ENCODE data around the gene INPP5A. TPM values are rescaled to one million over a fixed set of nuclear protein-coding genes. Genes with fewer than 3 reads are reported as not detected.

INPP5A gene
- total and polyA plus RNA-seq, 9 of the 15 experiments (the other 6 are each of a cell fraction or from before 2014, with no cell fraction given): 0.66 to 11.6 (median 7.7) TPM

GRCh38 chr10:132507409-132507955 lies 30.1 kb upstream of the INPP5A start:
- ATAC-seq: no peak
- BruUV-seq (replicated peaks): no TSS peak
- Histone ChIP-seq H3K4me3 (no peak overlapping the region), H3K9me3 (replicated peaks; ENCODE audit: control insufficient read depth, insufficient read depth, low read depth, low read length) (no peaks in the 10 kb centered on the region), H3K27me3 (ENCODE audit: control insufficient read depth in 2 of 2, insufficient read depth in 2 of 2, low read length in 2 of 2) (peaks cover 6 to 19% of the 10 kb centered on the region in 2 experiments; a peak in 4 of 5 replicates), H3K27ac (ENCODE audit: extremely low read depth, low read depth, low read length) (no peak overlapping the region), H3K4me2 (ENCODE audit: insufficient read depth, low read length) (no peak overlapping the region), H3K4me1 (replicated peaks in 1 of 2; ENCODE audit: control insufficient read depth in 2 of 2, insufficient read depth in 2 of 2, low read length in 2 of 2) (peaks cover 0 to 9% of the 10 kb centered on the region in 2 experiments; a peak in 3 of 5 replicates), H2AFZ (ENCODE audit: low read depth, low read length) (no peak overlapping the region), H4K20me1 (replicated peaks; ENCODE audit: control insufficient read depth, insufficient read depth, low read length) (no peaks in the 10 kb centered on the region), H3K9ac (ENCODE audit: insufficient read depth in 1 of 2, low read depth in 2 of 2, low read length in 2 of 2) (no peak overlapping the region), H3K36me3 (ENCODE audit: control insufficient read depth, insufficient read depth, low read length) (no peaks in the 10 kb centered on the region), H3K9me1 (ENCODE audit: control insufficient read depth, insufficient read depth, low read length) (no peaks in the 10 kb centered on the region), H3K79me2 (ENCODE audit: control insufficient read depth, insufficient read depth, low read length) (no peaks in the 10 kb centered on the region)
- 26% methylated on average over 9 of the region's 10 CpGs for WGBS (ENCODE audit: insufficient coverage, low coverage, missing lambda C conversion rate)
- POLR2A ChIA-PET: no interaction called here
- intact Hi-C loops (cut with micrococcal nuclease): no loop called here
- FAIRE-seq: no peak
- CTCF ChIA-PET (ENCODE audit: low intra/inter-chr PET ratio): no interaction called here
- no peak for DNase-seq (ENCODE audit: extremely low read depth in 1 of 4, low spot score in 3 of 4)
- in situ Hi-C loops (cut with MboI): no loop called here
- TF ChIP-seq ZBTB7A (IDR thresholded peaks at IDR 0.05; ENCODE audit: borderline replicate concordance, control insufficient read depth, low read depth, low read length) (no peak), POLR2A (conservative IDR thresholded peaks at IDR 0.05) (no peak), ATF3 (IDR thresholded peaks at IDR 0.05) (no peak), ATF3 (CRISPR knock-in tag; conservative IDR thresholded peaks at IDR 0.05) (no peak), STAT5B (CRISPR knock-in tag; IDR thresholded peaks at IDR 0.05) (no peak), JUND (IDR thresholded peaks at IDR 0.05; ENCODE audit: borderline replicate concordance, low read depth, low read length) (no peak), JUND (tag; IDR thresholded peaks at IDR 0.05; ENCODE audit: borderline replicate concordance, low read depth, low read length) (no peak), ZC3H8 (IDR thresholded peaks at IDR 0.05) (no peak), SMARCE1 (IDR thresholded peaks at IDR 0.05) (no peak), SRSF9 (IDR thresholded peaks at IDR 0.05; ENCODE audit: borderline replicate concordance, low read depth, low read length) (no peak), FOXA1 (IDR thresholded peaks at IDR 0.05; ENCODE audit: borderline replicate concordance) (no peak), PHF8 (IDR thresholded peaks at IDR 0.05; ENCODE audit: borderline replicate concordance, low read length) (no peak), HMGXB4 (CRISPR knock-in tag; IDR thresholded peaks at IDR 0.05) (no peak), CBX1 (IDR thresholded peaks at IDR 0.05; ENCODE audit: low read depth) (no peak), BRCA1 (IDR thresholded peaks at IDR 0.05) (no peak), BRCA1 (CRISPR knock-in tag; IDR thresholded peaks at IDR 0.05) (no peak), THRAP3 (IDR thresholded peaks at IDR 0.05; ENCODE audit: borderline replicate concordance) (no peak), HDAC6 (IDR thresholded peaks at IDR 0.05; ENCODE audit: low read depth, low read length) (no peak), ZZZ3 (IDR thresholded peaks at IDR 0.05) (no peak), PPARD (CRISPR knock-in tag; IDR thresholded peaks at IDR 0.05) (no peak)
- TF ChIP-seq, protein P1, sequence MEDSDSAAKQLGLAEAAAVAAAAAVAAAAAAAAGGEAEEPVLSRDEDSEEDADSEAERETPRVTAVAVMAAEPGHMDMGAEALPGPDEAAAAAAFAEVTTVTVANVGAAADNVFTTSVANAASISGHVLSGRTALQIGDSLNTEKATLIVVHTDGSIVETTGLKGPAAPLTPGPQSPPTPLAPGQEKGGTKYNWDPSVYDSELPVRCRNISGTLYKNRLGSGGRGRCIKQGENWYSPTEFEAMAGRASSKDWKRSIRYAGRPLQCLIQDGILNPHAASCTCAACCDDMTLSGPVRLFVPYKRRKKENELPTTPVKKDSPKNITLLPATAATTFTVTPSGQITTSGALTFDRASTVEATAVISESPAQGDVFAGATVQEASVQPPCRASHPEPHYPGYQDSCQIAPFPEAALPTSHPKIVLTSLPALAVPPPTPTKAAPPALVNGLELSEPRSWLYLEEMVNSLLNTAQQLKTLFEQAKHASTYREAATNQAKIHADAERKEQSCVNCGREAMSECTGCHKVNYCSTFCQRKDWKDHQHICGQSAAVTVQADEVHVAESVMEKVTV (CRISPR knock-in tag; IDR thresholded peaks at IDR 0.05): no peak

All from K562 (cell line).